Measurements from ENCODE around the gene NHSL2.

NHSL2 gene

GRCh38 chrX:72113461-72113860 is 202.8 kb downstream of the NHSL2 start:
- no peak for DNase-seq

DNA sequence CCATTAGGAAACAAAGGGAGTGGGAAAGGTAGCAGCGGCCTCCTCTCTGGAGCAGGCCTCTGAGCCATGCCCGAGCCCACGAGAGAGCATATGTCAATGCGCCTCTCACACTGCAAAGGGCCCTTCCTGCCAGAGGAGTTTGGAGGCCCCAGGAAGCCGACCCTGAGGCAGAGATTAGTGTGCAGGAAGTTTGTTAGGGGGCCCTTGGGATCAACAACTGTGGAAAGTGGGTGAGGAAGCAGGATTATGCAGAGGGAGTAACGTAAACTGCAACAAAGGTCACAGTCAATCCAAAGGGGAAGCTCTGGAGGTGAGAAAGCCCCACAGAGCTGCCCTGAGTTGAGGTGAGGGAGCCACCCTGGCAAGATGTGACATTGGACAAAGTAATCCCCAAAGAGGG is 203.7 kb downstream of the NHSL2 start:
- no peak for DNase-seq

- DNase-seq = no peak
These were observed 204.2 kb downstream of the NHSL2 start for GRCh38 chrX:72114807-72115206.

GRCh38 chrX:72115380-72115779 is 204.7 kb downstream of the NHSL2 start:
- no peak for DNase-seq

- no peak for DNase-seq
These were observed 207.1 kb downstream of the NHSL2 start for GRCh38 chrX:72117636-72118210.

DNA sequence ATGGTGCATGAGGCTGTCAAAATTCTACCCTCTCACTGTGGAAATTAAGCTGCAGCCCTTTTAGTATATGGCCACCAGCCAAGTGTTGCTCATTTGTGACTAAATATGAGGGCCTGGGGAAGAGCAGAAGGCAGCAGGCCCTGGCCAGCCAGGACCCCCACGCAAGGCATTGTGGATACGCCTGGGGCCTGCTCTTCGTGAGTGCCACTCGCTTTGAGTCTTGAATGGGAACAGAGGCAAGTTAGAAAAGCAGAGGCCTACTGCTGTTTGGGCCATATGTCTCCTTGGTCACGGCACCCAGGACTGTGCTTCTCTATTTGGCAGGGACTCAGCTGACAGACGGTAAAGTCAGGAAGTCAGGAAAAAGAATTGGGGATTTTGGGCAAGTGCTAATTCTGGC is 210.2 kb downstream of the NHSL2 start:
- peak in 2 of 14 donors; percentile 25 to 82 for DNase-seq

DNA sequence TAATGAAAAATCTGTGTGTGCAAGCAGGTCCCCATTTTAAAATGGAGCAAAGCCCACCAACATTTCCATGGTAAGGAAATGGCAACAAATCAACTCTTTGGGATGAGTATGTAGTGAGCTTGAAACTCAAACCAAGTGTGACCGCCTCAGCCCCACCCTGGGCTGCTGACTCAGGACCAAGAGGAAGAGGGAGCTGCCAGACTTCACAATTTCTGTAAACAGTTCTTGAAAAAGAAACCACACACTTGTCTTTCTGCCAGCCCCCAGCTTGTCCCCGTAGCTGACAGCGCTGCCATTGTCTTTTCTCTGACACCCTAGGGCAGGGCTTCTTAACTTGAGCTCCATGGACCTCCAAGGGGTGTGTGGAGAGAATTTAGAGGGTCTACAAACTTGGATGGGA is 210.7 kb downstream of the NHSL2 start:
- peak in 5 of 14 donors; percentile 13 to 62 (median 17) for DNase-seq

DNA sequence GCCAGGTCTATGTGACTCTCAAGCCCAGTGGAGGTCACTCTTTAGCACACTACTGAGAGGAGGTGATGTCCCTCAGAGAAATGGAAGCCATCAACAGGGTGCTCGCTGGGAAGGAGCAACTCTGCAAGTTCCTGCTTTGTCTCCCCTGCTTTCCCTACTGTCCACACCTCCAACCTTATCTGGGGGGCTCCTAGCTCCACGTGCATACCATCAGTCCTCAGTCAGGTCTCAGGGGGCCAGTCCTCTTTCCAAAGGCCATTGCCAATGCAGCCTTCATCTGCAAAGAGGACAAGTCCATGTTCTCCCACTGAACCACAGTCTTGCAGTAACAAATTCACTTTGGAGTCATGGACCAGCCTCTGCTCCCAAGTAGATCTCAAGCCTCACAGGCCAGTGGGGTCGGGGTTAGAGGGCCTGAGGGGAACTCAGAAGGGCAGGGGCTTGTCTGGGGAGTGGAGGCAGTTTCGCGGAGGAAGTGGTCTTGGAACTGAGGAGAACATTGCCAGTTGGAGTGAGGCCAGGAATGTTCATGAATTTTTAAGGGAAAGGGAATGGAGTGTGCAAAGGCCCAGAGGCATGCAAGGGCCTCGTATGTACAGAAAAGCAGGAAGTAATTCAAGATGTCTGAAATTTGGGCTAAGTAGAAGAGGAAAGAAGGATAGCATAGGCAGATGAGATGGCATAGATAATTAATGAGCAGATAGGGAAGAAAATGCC is 212.1 kb downstream of the NHSL2 start:
- no peak for DNase-seq

GRCh38 chrX:72123471-72124185 is 213.0 kb downstream of the NHSL2 start:
- no peak for DNase-seq

- DNase-seq = no peak
These were observed 214.0 kb downstream of the NHSL2 start for GRCh38 chrX:72124540-72125201.

DNA sequence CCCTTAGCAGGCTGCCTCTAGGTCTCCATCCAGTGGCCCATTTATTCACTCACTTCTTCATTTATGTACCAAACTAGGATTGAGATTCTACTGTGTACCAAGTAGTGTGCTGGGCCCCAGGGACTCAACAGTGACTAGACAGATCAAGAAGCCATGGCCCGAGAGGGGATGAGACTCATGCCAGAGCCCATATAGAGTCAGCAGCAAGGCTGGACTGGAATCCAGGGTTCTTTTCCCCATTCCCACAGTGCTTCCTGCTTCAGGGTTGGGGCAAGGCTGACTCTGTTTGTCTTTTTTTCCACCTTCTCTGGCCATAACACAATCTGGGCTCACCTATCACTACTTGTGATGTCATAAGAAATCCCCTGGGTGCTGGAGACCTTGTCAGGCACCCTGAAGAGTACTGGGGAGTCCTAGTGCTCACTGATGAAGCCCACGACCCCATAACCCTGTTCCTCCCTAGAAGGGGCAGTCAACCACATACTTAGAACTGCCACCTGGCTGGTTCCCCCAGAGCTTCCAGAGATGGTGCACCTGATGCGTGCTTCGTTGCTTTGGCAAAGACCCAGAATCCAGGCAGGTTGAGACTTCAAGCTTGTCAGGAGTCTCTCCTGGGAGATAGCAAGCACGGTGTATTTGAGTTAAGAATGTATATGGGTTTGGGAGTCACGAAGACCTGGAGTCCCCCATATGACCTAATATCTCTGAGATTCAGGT is 214.8 kb downstream of the NHSL2 start:
- DNase-seq = no peak

DNA sequence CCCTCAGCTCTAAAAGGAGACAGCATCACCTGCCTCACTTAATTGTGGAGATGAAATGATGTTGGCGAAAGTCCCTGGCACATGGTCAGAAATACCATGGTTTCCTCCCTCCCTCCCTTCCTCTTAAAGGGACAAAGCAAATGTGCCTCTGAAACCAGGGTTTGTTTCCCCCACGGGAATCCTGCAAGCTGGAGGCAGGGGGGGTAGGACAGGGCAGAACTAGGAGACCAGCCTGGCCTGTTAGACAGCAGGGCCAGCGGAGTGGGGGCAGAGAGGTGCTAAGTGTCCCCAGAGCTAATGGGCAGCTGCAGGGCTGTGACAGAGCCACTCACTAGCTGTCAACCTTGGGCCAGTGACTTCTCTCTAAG is 215.4 kb downstream of the NHSL2 start:
- DNase-seq = peak in 2 of 14 donors; percentile 17 to 73

GRCh38 chrX:72126539-72127140 is 216.0 kb downstream of the NHSL2 start:
- peak in 13 of 14 donors; percentile 11 to 78 (median 52) for DNase-seq

- no peak for DNase-seq
These were observed 216.7 kb downstream of the NHSL2 start for GRCh38 chrX:72127332-72127731.

DNA sequence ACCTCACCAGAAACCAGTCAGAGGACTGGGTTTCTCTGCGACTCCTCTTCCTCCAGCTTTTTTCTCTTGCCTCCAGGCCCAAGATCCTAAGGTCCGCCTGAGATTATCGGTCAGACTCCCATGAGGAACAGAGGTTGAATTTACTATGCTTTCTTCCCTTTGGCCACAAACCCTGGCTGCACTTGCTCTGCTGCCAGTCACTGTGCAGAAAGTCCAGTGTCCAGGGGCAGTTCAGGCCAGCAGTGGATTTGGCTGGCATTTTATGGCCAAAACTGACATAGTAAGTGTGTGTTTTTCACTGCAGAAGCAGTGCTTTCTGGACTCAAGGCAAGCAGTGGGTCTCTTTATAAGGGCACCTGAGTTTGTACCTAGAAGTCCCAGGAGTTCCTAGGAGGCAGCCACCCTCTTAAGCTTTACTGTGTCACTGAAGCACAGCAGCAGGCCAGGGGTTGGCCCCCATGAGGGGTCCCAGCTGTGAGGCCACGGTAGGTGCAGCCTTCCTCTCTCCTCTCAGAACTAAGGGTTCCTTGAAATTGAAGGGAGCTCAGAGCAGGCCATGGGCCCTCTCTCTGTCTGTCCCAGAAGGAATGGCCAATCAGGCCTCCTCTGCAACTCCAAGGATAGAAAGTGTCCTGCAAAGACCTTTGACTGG is 217.7 kb downstream of the NHSL2 start:
- DNase-seq = no peak

DNA sequence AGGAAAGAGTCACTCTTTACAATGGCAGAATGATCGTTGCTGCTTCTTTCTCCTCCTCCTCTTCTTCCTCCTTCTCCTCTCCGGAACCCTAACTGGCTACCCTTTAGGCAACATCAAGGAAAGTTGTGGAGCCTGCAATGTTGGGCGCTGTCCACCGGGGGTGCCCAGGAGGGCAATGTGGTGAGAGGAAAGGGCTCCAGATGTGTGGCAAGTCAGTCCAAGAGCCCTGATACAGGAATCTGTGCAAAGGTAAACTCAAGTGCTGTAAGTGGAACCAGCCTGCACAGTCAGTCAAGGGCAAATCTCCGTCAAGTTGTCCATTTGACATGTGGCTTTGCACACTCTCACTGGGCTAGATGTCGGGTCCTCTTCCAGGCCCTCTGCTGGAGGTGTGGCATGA is 218.2 kb downstream of the NHSL2 start:
- no peak for DNase-seq

DNA sequence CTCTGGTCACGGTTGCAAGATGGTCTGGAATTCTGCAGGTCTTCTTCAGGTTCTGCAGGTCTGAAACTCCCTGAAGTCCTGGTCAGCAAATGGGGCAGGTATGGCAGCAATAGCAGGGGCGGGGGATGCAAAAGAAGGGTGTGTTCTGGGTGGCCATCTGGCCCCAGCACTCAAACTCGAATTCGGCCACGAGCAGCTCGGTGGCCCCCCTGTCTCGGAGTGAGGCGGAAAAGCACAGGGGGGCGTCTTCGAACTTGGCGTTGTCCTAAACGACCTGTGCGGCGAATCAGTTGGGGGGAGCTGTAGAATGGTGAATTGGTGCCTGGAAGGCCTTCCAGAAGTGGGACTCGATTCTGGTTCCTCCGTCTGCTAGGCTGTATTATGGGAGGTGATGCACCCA is 219.0 kb downstream of the NHSL2 start:
- no peak for DNase-seq

- DNase-seq = no peak
These were observed 219.6 kb downstream of the NHSL2 start for GRCh38 chrX:72130156-72130761.

DNA sequence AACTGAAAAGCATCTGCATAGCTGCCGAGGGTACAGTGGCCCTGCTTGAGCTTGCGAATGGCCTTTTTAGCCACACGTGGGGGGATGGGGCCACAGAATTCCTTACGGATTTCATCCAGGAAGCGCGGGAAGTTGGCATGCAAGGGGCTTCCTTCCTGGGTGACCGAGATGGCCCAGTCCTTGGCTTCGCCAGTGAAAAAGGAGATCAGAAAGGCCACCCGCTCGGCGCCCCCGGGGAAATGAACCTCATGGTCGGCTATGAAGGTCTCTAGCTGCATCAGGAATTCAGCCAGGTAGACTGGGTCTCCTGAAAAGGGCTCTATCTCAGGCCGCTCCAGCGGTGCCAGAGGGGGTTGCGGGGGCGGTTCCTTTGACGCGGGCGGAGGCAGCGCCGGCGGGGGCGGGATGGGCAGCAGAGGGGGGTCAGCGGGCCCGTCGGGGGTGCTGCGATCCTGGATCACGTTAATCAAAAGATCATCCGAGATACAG is 220.2 kb downstream of the NHSL2 start:
- DNase-seq = peak in 1 of 14 donors; percentile 19

DNA sequence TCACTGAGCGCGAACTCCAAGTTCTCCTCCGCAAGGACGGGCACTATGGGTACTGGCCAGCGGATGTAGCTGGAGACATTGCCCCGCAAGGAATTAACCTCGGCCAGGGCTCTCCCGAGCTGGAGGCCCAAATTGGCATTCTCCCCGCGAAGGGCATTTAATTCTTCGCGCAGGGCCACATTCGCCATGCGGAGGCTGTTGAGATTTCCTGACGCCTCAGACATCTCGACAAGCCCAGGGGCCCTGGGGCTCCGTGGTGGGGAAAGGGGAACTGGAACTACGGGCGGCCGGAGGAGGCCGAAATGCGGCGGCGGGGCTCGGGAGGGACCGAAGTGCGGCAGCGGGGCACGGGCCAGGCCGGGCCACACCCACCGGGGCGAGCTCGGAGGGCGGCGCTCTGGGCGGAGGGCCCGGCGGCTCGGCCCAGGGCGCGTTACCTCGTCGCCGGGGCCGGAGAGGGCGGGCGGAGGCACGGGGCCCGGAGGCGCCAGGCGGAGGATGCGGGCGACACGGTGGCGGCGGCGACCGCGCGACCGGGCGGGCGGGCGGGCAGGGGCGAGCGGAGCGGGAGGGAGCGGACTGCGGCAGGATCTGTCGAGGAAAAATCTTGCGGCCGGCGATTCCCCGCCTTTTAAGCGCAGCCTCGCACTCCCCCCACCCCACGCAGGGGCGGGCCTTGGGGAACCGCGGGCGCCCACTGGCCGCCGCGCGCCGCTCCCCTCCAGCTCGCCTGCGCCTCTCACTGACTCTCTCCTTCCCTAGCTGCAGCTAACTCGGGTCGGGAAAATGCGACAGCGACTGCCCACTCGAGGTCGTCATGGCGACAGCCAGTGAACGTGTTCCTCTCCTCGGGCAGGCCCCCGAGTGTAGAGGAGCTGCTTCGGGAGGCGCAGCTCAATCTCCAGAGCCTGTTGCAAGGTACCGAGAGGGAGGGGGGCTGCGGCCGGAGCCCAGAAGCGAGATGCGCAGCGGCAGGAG is 221.0 kb downstream of the NHSL2 start, which contains the start of gene RTL5:
TSS of gene RTL5 (minus strand) at position 599 of the 978 bp plus-strand sequence.
- DNase-seq = peak; percentile 14 to 95 (median 61)
